GM18873 (cell line): ENCODE data around the gene IFNGR1.
"Not testable (repeated sequence)": the region's sequence is repeated elsewhere in the genome, so short reads cannot be mapped to it uniquely, and the experiment has no call there.

ENCODE experiments used
- ATAC-seq: cut with Tn5 transposase; IDR thresholded peaks from one replicate; pipeline ENCODE4 v1.9.1; 2021; ENCODE audit warnings: mild to moderate bottlenecking, moderate library complexity, moderate number of reproducible peaks; ENCODE audit not compliant: unreplicated experiment, low FRiP score

IFNGR1 gene

DNA sequence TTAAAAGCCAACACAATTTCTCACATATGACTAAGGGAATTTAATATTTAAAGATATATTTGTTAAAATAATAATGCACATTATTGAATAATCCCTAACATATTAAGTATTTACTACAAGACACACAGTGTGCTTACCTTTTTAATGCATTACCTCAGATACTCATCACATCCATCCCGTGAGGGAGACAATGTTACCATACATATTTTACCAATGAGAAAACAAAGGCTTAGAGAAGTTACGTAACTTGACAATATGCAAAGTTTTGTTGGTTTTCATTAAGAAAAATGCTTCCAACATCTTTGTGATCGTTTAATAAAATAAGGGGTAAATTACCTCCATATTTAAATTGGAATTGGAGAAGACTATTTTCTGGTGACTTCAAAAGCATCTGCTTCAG, 4.3 kb downstream of the IFNGR1 start:
- no peak for ATAC-seq

DNA sequence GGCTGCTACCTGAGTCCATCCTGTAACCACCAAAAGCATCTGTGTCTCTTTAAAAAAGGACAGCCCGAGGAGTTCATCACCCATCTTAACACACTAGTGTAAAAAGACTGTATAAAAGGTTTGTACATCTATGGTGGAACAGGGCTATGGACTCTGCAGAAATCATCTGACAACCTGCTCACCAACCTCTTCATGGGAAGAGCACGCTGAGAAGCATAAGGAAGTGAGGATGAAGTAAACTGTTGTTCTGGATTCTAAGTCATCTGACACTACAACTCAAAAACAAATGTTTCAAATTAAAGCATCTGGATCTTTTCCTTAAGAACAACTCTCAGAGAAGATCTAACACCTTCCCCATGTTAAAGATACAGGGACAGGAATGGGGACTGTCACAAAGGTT, 5.4 kb downstream of the IFNGR1 start:
- no peak for ATAC-seq

- ATAC-seq, result no peak
These were observed 5.8 kb downstream of the IFNGR1 start for GRCh38 chr6:137213331-137213740.

DNA sequence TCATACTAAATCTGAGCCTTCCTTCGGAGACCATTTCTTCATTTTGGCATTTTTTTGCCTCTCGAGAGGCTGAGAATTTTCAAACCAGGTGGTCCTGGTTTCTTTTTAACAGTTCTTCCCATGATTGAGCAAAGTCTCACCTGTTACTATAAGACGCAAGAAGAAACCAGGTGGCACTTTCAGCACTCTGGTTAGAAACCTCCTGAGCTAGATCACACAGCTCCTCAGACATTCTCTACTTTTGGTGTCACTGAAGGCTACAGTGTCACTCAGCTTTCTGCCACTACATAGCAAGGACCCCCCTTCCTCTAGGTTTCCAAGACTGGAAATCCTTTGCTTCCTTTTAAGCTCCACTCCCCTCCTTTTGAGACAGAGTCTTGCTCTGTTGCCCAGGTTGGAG, 7.3 kb downstream of the IFNGR1 start:
- no peak for ATAC-seq

DNA sequence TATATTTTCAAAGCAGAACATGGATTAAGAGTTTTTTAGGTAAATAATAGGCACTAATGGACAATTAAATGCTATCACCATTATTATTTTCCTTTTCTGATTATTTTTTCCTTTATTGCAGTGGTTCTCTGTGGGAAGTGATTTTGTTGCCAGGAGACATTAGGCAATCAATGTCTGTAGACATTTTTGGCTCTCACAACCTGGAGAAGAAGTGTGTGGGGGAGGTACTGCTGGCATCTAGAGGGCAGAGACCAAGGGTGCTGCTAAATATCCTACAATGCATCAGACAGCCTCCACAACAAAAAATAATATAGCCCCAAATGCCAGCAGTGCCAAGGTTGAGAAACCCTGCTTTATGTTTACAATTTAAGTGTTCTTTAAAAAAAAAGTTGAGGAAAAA, 8.3 kb downstream of the IFNGR1 start:
- ATAC-seq, result no peak

DNA sequence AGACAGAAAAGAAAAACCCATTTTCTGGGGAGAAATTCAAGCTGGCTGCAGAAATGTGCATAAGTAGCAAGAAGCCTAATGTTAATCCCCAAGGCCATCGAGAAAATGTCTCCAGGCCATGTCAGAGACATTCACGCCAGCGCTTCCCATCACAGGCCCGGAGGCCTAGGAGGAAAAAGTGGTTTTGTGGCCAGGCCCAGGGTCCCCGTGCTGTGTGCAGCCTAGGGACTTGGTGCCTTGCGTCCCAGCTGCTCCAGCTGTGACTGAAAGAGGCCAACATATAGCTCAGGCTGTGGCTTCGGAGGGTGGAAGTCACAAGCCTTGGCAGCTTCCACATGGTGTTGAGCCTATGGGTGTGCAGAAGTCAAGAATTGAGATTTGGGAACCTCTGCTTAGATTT, 10.9 kb downstream of the IFNGR1 start:
- no peak for ATAC-seq

DNA sequence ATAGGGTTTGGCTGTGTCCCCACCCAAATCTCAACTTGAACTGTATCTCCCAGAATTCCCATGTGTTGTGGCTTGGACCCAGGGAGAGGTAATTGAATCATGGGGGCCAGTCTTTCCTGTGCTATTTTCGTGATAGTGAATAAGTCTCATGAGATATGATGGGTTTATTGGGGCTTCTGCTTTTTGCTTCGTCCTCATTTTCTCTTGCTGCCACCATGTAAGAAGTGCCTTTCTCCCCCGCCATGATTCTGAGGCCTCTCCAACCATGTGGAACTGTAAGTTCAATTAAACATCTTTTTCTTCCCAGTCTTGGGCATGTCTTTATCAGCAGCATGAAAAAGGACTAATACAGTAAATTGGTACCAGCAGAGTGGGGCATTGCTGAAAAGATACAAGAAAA, 11.7 kb downstream of the IFNGR1 start:
- not testable (repeated sequence) for ATAC-seq

DNA sequence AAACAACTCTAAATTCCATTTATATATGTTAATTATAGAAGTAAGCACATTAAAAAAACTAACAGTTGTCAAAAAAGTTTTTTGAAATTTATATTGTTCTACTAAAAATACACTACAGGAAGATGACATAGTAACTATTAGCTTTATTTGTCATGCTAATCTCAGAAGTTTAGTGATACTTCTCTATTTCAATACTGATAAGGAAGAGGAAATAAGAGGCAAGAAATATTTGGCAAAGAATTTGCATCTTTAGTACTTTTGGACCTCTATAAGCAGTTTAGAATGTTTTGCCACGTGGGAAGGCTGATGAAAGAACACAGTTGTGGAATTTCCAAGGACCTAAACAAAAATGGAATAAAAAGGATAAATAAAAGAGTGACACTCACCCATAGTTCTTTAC, 12.6 kb downstream of the IFNGR1 start:
- no peak for ATAC-seq

DNA sequence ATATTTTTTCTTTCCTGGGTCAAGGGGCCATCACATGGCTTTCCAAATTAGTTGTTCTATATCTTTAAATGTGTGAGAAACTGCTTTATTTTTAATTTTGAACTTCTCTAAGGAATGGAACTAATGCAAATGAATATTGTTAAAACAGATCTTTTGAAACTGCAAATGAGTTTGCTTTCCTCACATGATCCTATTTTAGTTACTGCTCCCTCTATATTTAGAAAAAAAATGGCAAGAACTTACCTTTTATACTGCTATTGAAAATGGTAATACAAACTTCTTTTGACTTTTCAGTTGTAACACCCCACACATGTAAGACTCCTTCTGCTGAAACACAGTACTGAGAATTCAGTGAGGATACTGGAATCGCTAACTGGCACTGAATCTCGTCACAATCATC, 15.9 kb downstream of the IFNGR1 start:
- no peak for ATAC-seq

GRCh38 chr6:137202078-137202477, 17.1 kb downstream of the IFNGR1 start:
- no peak for ATAC-seq

DNA sequence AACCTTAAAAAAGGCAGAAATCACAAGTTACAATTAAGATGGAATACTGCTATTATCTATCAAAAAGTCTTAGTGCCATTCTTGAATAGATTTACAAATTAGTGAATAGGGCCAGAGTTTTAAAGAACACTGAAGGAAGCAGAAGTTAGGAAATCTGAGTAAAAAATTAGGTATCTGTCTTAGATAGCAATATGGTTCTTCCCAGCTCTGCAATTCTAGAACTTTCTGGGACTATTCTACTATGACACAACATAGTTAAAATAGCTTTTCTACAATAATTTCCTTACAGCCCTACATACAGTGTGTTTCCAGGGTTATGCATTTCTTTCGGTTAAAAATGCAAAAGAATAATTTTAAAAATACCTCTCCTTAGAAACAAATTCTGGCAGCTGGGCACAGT, 18.2 kb downstream of the IFNGR1 start:
- ATAC-seq, result no peak

DNA sequence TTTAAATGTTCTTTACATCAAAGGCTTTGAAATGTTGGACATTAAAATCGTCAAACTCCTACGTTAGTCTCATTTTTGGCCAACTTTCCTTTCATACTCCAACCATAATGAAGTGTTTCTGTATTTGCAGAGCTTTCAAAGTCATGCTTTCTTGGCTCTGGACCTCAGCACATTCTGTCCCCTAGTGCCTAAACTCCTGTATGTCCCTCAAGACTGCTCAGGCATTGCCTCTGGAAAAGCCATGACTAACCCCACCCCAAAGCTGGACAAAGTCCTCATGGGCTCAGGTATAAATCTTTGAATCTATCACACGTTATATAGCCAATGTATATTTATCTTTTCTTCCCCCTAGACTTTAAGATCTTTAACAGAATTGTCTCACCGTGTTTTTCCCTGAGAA, 18.9 kb downstream of the IFNGR1 start:
- ATAC-seq, result no peak

DNA sequence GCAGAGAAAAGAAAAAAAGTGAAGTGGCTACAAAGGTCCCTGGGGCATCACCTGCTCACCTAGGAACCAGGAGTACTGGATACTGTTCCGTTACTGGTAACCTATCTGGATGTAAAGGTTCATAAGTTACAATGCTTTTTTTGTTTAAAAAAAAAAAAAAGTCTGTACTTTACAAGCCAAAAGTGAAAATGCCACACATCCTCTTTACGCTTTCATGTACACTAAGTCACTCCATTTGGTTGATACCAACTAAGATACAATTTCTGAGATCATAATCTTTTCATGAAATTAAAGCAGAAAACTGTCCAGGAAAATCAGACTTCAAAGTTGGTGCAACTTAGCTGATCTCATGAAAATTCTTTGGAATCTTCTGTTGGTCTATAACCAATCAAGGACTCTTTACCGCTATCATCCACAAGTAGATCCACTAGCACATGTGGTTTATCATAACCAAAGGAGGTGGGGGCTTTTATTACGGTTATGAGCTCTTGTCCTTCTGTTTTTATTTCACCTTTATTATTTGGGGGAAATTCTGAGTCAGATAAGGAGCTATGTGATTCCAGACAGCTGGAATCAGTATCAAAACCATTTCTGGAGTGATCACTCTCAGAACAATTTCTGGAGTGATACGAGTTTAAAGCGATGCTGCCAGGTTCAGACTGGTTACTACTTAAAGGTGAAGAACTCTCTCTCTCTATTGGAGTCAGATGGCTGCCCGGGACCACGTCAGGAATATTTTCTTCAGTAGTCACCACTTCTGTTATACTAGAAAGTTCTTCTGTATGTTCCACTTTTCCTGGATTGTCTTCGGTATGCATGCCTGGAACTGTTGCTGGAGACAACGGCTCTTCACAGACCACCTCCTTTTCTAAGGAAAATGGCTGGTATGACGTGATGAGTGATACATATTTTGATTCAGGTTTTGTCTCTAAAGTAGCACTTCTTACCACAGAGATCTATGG, 21.2 kb downstream of the IFNGR1 start:
- no peak for ATAC-seq

GRCh38 chr6:137193256-137194070, 25.7 kb downstream of the IFNGR1 start:
- no peak for ATAC-seq

GRCh38 chr6:137192821-137193220, 26.4 kb downstream of the IFNGR1 start:
- ATAC-seq, result no peak

GRCh38 chr6:137191670-137192069, 27.5 kb downstream of the IFNGR1 start:
- ATAC-seq, result no peak

DNA sequence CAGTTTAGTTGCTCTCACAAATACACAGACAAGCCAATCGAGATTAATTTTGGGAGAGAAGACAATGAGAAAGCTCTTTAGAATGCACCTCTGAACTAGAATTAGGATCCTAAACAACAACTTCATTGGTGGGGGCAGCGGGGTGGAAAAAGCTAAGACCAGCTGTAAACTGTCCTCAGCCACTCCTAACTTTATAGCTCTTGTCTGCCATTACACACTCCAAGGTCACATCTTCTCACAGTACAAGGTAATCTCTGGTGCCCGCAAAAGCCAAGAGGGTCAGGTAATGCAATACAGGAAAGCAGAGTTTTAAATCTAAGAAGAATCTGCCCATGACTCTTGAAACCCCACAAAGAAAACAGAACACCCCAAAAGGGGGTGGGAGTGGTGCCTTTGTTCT, 27.9 kb downstream of the IFNGR1 start:
- no peak for ATAC-seq

- ATAC-seq, result no peak
These were observed 28.5 kb downstream of the IFNGR1 start for GRCh38 chr6:137190583-137191094.

- ATAC-seq, result no peak
These were observed 30.3 kb downstream of the IFNGR1 start for GRCh38 chr6:137188855-137189254.

GRCh38 chr6:137185290-137185689, 33.9 kb downstream of the IFNGR1 start:
- no peak for ATAC-seq

- no peak for ATAC-seq
These were observed 36.5 kb downstream of the IFNGR1 start for GRCh38 chr6:137182654-137183073.
